ENCODE data around the gene RTF2.

- TF ChIP-seq, protein P1, sequence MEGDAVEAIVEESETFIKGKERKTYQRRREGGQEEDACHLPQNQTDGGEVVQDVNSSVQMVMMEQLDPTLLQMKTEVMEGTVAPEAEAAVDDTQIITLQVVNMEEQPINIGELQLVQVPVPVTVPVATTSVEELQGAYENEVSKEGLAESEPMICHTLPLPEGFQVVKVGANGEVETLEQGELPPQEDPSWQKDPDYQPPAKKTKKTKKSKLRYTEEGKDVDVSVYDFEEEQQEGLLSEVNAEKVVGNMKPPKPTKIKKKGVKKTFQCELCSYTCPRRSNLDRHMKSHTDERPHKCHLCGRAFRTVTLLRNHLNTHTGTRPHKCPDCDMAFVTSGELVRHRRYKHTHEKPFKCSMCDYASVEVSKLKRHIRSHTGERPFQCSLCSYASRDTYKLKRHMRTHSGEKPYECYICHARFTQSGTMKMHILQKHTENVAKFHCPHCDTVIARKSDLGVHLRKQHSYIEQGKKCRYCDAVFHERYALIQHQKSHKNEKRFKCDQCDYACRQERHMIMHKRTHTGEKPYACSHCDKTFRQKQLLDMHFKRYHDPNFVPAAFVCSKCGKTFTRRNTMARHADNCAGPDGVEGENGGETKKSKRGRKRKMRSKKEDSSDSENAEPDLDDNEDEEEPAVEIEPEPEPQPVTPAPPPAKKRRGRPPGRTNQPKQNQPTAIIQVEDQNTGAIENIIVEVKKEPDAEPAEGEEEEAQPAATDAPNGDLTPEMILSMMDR (conservative IDR thresholded peaks at IDR 0.05; ENCODE audit: low read depth, low read length), result no peak
- TF ChIP-seq EZH2 (IDR thresholded peaks at IDR 0.05; ENCODE audit: borderline replicate concordance, low read depth, low read length, poor library complexity, severe bottlenecking), result no peak
Measured at GRCh38 chr20:56428410-56428809, 40.0 kb upstream of the RTF2 start.
